HUDEP-2 (cell line): ENCODE results near the gene OR6C74.

Experiments used
- DNase-seq, 76 experiments: peaks; one replicate each; lab custom pipeline; 2025; ENCODE audit not compliant: unreplicated experiment in 76 of 76; lab: John Stamatoyannopoulos, UW

OR6C74 gene

DNA sequence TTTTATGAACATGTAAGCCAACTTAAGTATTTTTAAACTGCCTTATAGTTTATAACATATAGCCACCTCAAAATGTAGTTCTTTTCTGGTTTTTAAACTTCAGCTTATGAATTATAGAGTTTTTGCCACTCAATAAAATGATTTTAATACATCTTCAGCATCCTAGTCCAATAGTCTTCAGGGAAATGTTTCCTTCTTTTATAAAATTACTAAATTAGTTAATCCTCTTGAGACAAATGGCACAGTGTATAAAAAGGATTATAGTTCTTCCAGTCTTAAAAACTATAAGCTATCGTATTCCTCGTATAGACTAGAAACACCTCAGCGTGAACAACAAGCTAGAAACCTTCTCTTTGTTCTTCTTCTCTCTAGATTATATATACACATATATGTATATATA lies at the start of gene OR6C74:
Gene OR6C74 (plus strand): TSS at position 301 of the 400 bp plus-strand sequence. CDS start 2,679 bp downstream, outside the sequence.
- DNase-seq: no peak

DNA sequence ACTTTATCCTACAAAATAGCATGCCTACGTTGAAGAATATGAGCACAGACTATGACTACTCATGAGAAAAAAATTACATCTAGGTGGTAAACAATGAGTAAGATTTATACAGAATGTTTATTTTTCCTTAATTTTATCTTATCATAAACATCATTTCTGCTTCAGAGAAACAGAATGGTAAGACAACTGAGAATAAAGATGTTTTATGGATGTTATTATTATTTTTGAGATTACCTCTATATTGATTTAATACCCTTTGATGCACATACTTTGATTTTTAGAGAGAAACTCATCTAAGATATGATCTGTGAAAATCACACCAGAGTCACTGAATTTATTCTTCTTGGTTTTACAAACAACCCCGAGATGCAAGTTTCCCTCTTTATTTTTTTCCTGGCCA lies 23.7 kb upstream of the OR6C74 start, which contains the start of gene OR10A7:
Gene OR10A7 (plus strand): TSS at position 301 of the 400 bp plus-strand sequence. CDS start 0 bp downstream, at position 301.
- DNase-seq: no peak

- DNase-seq: no peak
Observed at GRCh38 chr12:55226523-55226922, 17.9 kb upstream of the OR6C74 start.

- no peak for DNase-seq
Observed at GRCh38 chr12:55227643-55228042, 16.8 kb upstream of the OR6C74 start.

GRCh38 chr12:55246159-55246558 lies 1.8 kb downstream of the OR6C74 start:
- no peak for DNase-seq

DNA sequence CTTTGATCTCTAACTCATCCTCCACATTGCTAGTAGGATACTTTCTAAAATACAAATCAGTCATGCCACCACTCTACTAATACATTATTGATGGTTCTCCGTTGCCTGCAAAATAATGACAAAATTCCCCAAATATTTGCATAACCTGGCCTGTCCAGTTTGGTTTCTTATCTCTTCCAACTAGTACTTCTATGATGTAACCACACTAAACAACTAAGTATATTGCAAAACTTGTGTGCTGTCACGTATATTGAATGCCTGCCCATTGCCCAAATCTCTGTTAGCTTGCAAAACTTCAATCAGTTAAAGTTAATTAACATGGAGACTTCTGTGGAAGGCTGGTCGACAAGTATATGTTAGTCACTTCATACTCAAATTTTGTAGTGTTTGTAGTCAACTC lies 6.5 kb downstream of the OR6C74 start:
- no peak for DNase-seq

DNA sequence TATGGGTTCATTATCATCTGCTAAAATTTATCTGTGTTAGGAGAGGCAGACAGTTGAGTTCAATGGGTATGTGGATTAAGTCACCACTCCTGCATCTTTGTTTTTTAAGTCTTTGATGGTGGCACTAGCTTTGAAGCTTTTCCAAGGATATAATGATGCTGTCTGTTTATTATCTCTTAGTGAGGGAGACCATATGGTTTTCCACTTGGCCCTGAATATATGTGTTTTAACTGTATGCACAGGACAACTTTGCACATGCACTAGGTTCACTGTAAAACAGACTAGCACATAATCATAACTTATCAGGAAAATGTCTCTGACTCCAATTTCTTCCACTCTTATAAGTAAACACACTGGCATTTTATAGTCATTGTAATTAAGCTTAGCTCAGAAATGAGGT lies 8.9 kb downstream of the OR6C74 start:
- DNase-seq: no peak

DNA sequence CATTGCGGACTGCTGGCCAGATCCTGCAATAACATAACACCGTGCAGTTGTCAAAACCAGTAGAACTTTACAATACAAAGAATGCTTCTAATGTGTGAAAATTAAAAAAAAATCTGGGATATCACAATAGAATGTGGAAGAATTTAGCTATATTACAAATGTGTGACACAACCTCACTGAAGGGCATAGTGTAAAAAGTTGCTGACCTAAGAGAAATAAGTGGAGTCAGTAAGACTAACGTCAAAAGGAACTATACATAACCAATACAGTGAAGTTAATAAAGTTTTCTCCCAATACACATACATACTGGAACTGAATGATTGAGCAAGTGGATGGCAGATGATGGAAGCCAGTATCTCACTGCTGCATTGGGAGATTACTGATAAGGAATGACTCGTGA lies 12.4 kb downstream of the OR6C74 start:
- no peak for DNase-seq

GRCh38 chr12:55258303-55258702 lies 13.9 kb downstream of the OR6C74 start:
- DNase-seq: no peak

DNA sequence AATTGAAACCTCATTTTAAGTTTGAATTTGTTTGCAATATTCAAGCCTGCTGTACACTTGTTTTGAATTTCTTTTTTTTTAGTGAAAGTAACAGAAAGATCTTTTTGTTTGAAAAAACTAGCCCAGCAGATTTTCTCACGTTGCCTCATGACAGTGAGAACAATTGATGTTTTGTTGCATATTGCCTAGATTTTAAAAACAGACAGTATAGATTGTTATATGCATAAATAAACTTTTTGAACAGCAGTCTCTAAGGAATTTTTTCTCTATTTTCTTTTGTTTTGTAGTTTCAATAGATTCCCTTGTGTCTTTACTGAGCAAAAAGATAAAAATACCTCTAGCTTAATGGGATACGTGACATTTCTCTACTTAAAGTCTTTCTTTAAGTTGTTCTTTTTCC lies 36.6 kb downstream of the OR6C74 start:
- DNase-seq: no peak

DNA sequence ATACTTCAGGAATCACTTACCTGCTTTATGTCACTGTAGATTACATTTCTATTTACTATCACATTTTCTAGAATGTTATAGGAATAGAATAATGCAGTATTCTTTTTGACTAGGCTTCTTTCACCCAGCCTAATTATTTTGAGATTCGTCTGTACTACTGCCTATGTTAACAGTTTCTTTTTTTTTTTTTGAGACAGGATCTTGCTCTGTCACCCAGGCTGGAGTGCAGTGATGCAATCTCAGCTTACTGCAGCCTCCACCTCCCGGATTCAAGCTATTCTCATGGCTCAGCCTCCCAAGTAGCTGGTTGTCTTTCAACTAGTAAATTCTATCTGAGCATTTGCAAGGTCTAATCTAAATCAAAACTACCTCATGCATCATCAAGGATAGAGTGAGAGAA lies 45.6 kb downstream of the OR6C74 start:
- DNase-seq: no peak
